Ovary (tissue), 9 donors: ENCODE measurements around the gene NFASC. TPM values are rescaled to one million over a fixed set of nuclear protein-coding genes. Genes with fewer than 3 reads are reported as not detected.

Experiments used
- DNase-seq, 5 donors: peaks; one replicate each; pipeline ENCODE4 v3.0.0-alpha.2; 2019 to 2020
- H3K27ac ChIP-seq, 2 donors: fragments of 200-600 bp; one replicate each; pipeline versions ENCODE4 v1.5.1 to v1.8.0; 2019 to 2022
- H3K27me3 ChIP-seq: fragments of 200-600 bp; one replicate; pipeline ENCODE4 v1.8.0; 2022
- H3K36me3 ChIP-seq: fragments of 200-600 bp; sonication (generic); one replicate; pipeline ENCODE4 v1.5.1; 2019
- H3K4me1 ChIP-seq: one replicate; pipeline ENCODE4 v1.8.1; 2013; ENCODE audit warnings: mild to moderate bottlenecking, moderate library complexity; ENCODE audit not compliant: insufficient read depth
- H3K4me3 ChIP-seq: fragments of 200-600 bp; sonication (generic); one replicate; pipeline ENCODE4 v1.5.1; 2017
- H3K9me3 ChIP-seq, 2 donors: fragments of 200-600 bp in 1 of 2; sonication (generic) in 1 of 2; one replicate each; pipeline versions ENCODE4 v1.5.1 to v1.8.1; 2013 to 2019; ENCODE audit warnings: mild to moderate bottlenecking in 1 of 2, moderate library complexity in 1 of 2
- EP300 ChIP-seq: sonication (generic); formaldehyde crosslinking; IDR thresholded peaks from one replicate; pipeline ENCODE4 v1.6.1; 2017; ENCODE audit warnings: antibody characterized with exemption
- POLR2A ChIP-seq: fragments of 450-650 bp; IDR thresholded peaks from one replicate; pipeline ENCODE4 v1.6.1; 2017; ENCODE audit warnings: antibody characterized with exemption, mild to moderate bottlenecking, moderate library complexity
- WGBS, 3 donors: extraction: QIAGEN DNeasy Blood & Tissue Kit in 1 of 3; methylation state at CpG; one replicate each; pipeline versions ENCODE4 v1.1.5 to v1.1.7; 2013 to 2017; 5-methylcytosine and 5-hydroxymethylcytosine counted together
- intact Hi-C, 4 donors: fragments of 100-400 bp; cut with DNase I; formaldehyde crosslinking; loops; one replicate each; pipeline versions ENCODE4 v1.11.0 to v1.15.1; 2022 to 2023
- polyA plus RNA-seq, 2 donors: library from polyadenylated mRNA; stranded (reverse); fragments of 200-250 nt in 1 of 2; fragments of 350-450 nt in 1 of 2; fragmentation: Illumina TruSeq in 1 of 2; extraction: RNeasy Lipid Tissue Mini Kit (QIAGEN cat#74804) in 1 of 2; gene quantifications; one replicate each; pipeline ENCODE4 v1.2.3, GENCODE V29; 2013 to 2014
- total RNA-seq, 7 donors: library from RNA; depleted of rRNA in 2 of 7; stranded (reverse); fragments of >200 nt in 2 of 7; fragmentation: NEBNext Ultra II Directional in 3 of 7; extraction: Animal tissue kit (Norgen Biotek cat#: 25700) in 3 of 7; gene quantifications; one replicate each; pipeline versions ENCODE4 v1.1.0 to v1.2.4, GENCODE V29; 2016 to 2023
- TF ChIP-seq, protein P1 (sequence below), 3 donors: fragments of 450-650 bp in 2 of 3; fragments of 200-600 bp in 1 of 3; IDR thresholded peaks; one replicate each; pipeline versions ENCODE4 v1.5.1 to v1.8.0; 2016 to 2022; ENCODE audit warnings: antibody characterized with exemption in 3 of 3, mild to moderate bottlenecking in 1 of 3
- donor health status: DM: no; HTN: no; CAD: no; lungs with moderate emphysema.
- donor health status: DM: no; HTN: no; CAD: no.
- donor health status: Bipolar disorder and iron deficiency.
- donor health status: DM: yes; HTN: yes; CAD: no.
- donor health status: DM: no; HTN: no; CAD: no.
- donor health status: DM: yes; HTN: yes; CAD: no.

NFASC gene
- total and polyA plus RNA-seq, 9 donors: 9.3 to 73.2 (median 20.9) TPM

DNA sequence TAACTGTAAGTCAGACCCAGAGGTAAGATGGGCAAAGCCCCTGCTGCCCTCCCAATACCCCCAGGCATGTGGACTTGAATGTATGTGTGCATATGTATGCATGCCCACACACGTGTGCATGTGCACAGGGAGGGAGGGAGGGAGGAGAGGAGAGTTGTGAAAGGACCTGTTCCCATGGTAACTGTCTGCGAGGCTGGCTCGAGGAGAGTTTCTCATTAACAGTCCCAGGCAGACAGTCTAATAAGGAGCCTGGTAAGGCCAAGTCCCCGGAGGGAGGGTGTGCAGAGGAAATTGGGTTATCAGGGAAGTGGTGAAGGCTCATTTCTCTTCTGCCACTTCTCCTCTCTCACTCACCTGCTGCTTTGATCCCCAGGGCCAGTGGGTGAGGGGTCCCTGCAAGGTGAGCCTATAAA lies 74.9 kb downstream of the NFASC start:
- 52 to 55% (median 53%) methylated on average over 4 of the region's 4 CpGs for WGBS, 3 donors
- Histone ChIP-seq H3K36me3 (no peaks in the 10 kb centered on the region), H3K27ac (no peak overlapping the region), H3K27me3 (no peaks in the 10 kb centered on the region), H3K4me1 (peaks cover 3% of the 10 kb centered on the region), H3K9me3 (no peaks in the 10 kb centered on the region), H3K4me3 (no peak overlapping the region)
- intact Hi-C loops: loop anchor here in 2 of 4 donors (10.0 kb wide), 2 partner anchors 141 to 381 kb away; no protein-coding TSS in a partner anchor
- no peak for DNase-seq
- TF ChIP-seq POLR2A (no peak), EP300 (no peak)
- TF ChIP-seq, protein P1, sequence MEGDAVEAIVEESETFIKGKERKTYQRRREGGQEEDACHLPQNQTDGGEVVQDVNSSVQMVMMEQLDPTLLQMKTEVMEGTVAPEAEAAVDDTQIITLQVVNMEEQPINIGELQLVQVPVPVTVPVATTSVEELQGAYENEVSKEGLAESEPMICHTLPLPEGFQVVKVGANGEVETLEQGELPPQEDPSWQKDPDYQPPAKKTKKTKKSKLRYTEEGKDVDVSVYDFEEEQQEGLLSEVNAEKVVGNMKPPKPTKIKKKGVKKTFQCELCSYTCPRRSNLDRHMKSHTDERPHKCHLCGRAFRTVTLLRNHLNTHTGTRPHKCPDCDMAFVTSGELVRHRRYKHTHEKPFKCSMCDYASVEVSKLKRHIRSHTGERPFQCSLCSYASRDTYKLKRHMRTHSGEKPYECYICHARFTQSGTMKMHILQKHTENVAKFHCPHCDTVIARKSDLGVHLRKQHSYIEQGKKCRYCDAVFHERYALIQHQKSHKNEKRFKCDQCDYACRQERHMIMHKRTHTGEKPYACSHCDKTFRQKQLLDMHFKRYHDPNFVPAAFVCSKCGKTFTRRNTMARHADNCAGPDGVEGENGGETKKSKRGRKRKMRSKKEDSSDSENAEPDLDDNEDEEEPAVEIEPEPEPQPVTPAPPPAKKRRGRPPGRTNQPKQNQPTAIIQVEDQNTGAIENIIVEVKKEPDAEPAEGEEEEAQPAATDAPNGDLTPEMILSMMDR (IDR thresholded peaks at IDR 0.05): no peak

DNA sequence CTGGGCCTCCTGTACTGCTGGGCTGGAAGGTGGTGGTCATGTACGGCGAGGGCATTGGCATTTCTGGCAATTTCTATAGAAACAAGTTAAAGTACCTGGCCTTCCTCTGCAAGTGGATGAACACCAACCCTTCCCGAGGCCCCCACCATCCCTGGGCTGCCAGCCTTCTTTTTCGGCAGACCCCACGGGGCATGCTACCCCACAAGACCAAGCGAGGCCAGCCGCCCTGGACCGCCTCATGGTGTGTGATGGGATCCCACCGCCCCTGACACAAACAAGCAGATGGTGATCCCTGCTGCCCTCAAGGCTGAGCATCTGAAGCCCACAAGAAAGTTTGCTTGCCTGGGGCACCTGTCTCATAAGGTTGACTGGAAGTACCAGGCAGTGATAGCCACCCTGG lies 76.0 kb downstream of the NFASC start:
- Histone ChIP-seq H3K4me3 (no peak overlapping the region), H3K9me3 (no peaks in the 10 kb centered on the region), H3K4me1 (no peaks in the 10 kb centered on the region), H3K27ac (no peak overlapping the region), H3K27me3 (no peaks in the 10 kb centered on the region), H3K36me3 (no peaks in the 10 kb centered on the region)
- intact Hi-C loops: loop anchor here in 2 of 4 donors (10.0 kb wide), 2 partner anchors 142 to 382 kb away; no protein-coding TSS in a partner anchor
- TF ChIP-seq, protein P1 (IDR thresholded peaks at IDR 0.05): no peak
- TF ChIP-seq EP300: no peak
- no peak for TF ChIP-seq POLR2A
- WGBS, 3 donors: 95 to 96% (median 96%) methylated on average over 9 of the region's 9 CpGs
- DNase-seq: no peak

DNA sequence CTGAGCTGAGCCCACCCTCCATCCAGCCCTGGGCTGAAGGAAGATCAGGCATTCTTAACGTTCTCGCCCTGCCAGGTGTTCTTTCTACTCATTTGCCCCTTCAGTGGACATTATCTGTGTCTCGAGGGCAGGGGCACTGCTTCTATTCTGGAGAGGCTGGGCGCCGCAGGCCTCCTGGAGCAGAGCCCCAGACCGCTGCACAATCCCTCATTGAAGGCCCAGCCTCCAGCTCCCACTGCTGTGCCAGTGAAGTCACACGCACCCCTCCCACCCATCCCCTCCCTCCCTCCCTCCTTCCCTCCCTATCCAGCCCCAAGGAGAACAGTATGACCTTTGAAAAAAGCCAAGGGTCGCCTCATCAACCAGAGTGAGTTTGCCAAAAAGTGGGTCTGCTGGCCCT lies 76.7 kb downstream of the NFASC start:
- Histone ChIP-seq H3K4me1 (no peaks in the 10 kb centered on the region), H3K4me3 (no peak overlapping the region), H3K27ac (no peak overlapping the region), H3K36me3 (no peaks in the 10 kb centered on the region), H3K9me3 (no peaks in the 10 kb centered on the region), H3K27me3 (no peaks in the 10 kb centered on the region)
- intact Hi-C loops: loop anchor here in 2 of 4 donors (10.0 kb wide), 2 partner anchors 143 to 383 kb away; no protein-coding TSS in a partner anchor
- TF ChIP-seq POLR2A (no peak), EP300 (no peak)
- TF ChIP-seq, protein P1 (IDR thresholded peaks at IDR 0.05): no peak
- no peak for DNase-seq
- WGBS, 3 donors: 63 to 68% (median 64%) methylated on average over 8 of the region's 8 CpGs

DNA sequence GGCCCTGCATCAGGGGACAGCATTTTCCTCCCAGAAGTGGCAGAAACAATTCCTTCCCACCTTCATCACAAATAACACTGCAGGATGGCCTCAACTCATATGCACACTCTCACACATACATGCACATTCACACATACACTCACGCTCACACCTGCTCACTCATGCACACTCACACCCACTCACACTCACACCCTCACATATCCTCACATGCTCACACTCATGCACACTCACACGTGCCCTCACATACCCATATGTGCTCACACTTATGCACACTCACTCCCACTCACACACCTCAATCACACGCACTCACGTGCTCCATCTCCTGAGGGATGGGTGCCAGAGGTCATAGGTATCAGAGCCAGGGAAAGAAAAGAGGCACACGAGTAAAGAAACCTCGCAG lies 77.1 kb downstream of the NFASC start:
- Histone ChIP-seq H3K27me3 (no peaks in the 10 kb centered on the region), H3K27ac (no peak overlapping the region), H3K4me1 (no peaks in the 10 kb centered on the region), H3K36me3 (no peaks in the 10 kb centered on the region), H3K9me3 (no peaks in the 10 kb centered on the region), H3K4me3 (no peak overlapping the region)
- DNase-seq: no peak
- 53 to 66% (median 55%) methylated on average over 6 of the region's 6 CpGs for WGBS, 3 donors
- intact Hi-C loops: loop anchor here in 2 of 4 donors (10.0 kb wide), 2 partner anchors 143 to 383 kb away; no protein-coding TSS in a partner anchor
- TF ChIP-seq EP300 (no peak), POLR2A (no peak)
- TF ChIP-seq, protein P1 (IDR thresholded peaks at IDR 0.05): no peak
